CD4-positive, alpha-beta memory T cell (primary cell): ENCODE measurements around the gene TDRKH. TPM values are rescaled to one million over a fixed set of nuclear protein-coding genes. Genes with fewer than 3 reads are reported as not detected.

Source experiments
- CTCF ChIA-PET: fragments of 350-600 bp; sonication (Branson Sonifier 250); formaldehyde crosslinking; loops from one replicate; lab custom pipeline; 2021; ENCODE audit warnings: inconsistent platforms; ENCODE audit not compliant: partially characterized antibody; lab: Charles Lee
- POLR2A ChIA-PET: fragments of 350-600 bp; sonication (Branson Sonifier 250); formaldehyde crosslinking; loops from one replicate; lab custom pipeline; 2021; ENCODE audit not compliant: partially characterized antibody; lab: Charles Lee
- DNase-seq, 5 donors: peaks; one replicate each; pipeline versions ENCODE4 v3.0.0 to v3.0.0-alpha.2; 2020 to 2022; ENCODE audit warnings: mixed read lengths in 1 of 5
- H3K27ac ChIP-seq: one replicate; pipeline ENCODE4 v1.7.0; 2013; ENCODE audit warnings: low read depth, low read length
- H3K27me3 ChIP-seq: 2 replicates; pipeline ENCODE4 v1.7.0; 2013; ENCODE audit warnings: mild to moderate bottlenecking, low read length, moderate library complexity; ENCODE audit not compliant: insufficient read depth
- H3K36me3 ChIP-seq: 2 replicates; pipeline ENCODE4 v1.7.0; 2013; ENCODE audit warnings: mild to moderate bottlenecking, low read length, moderate library complexity; ENCODE audit not compliant: insufficient read depth
- H3K4me1 ChIP-seq: 2 replicates; pipeline ENCODE4 v1.7.0; 2013; ENCODE audit warnings: mild to moderate bottlenecking, low read length, moderate library complexity; ENCODE audit not compliant: insufficient read depth
- H3K4me3 ChIP-seq, 2 donors: one replicate each; pipeline ENCODE4 v1.7.0; 2013; ENCODE audit warnings: low read length in 2 of 2, mild to moderate bottlenecking in 1 of 2
- H3K9me3 ChIP-seq, 2 donors: one replicate each; pipeline ENCODE4 v1.7.0; 2013; ENCODE audit warnings: low read length in 2 of 2, control low read depth in 1 of 2; ENCODE audit not compliant: control insufficient read depth in 1 of 2
- H3K27ac Mint-ChIP-seq, 7 donors: one replicate each; pipeline ENCODE4 v1.8.0; 2020 to 2021; ENCODE audit warnings: mixed read lengths in 7 of 7, mild to moderate bottlenecking in 6 of 7, inconsistent platforms in 3 of 7, moderate library complexity in 3 of 7
- H3K27me3 Mint-ChIP-seq, 2 donors: one replicate each; pipeline ENCODE4 v1.8.0; 2020 to 2021; ENCODE audit warnings: mixed read lengths in 2 of 2
- H3K36me3 Mint-ChIP-seq, 2 donors: one replicate each; pipeline ENCODE4 v1.8.0; 2020 to 2021; ENCODE audit warnings: mixed read lengths in 2 of 2, inconsistent platforms in 1 of 2, mild to moderate bottlenecking in 1 of 2
- H3K4me1 Mint-ChIP-seq, 4 donors: one replicate each; pipeline ENCODE4 v1.8.0; 2020 to 2021; ENCODE audit warnings: mixed read lengths in 4 of 4, mild to moderate bottlenecking in 1 of 4
- H3K4me3 Mint-ChIP-seq, 8 donors: one replicate each; pipeline ENCODE4 v1.8.0; 2020 to 2021; ENCODE audit warnings: mixed read lengths in 8 of 8, mild to moderate bottlenecking in 7 of 8, moderate library complexity in 6 of 8, inconsistent platforms in 3 of 8
- H3K9me3 Mint-ChIP-seq, 8 donors: one replicate each; pipeline ENCODE4 v1.8.0; 2020 to 2021; ENCODE audit warnings: mixed read lengths in 8 of 8, mild to moderate bottlenecking in 5 of 8, inconsistent platforms in 3 of 8, moderate library complexity in 1 of 8
- intact Hi-C: fragments of 100-400 bp; cut with micrococcal nuclease; formaldehyde crosslinking; loops from one replicate; pipeline ENCODE4 v1.15.1; 2023
- polyA plus RNA-seq, 2 donors: library from polyadenylated mRNA; unstranded; fragments of 300-500 nt; fragmentation: Illumina TruSeq; gene quantifications; one replicate each; pipeline ENCODE4 v1.2.3, GENCODE V29; 2021
- total RNA-seq, 2 experiments: library from RNA; stranded (reverse); gene quantifications; one replicate each; pipeline ENCODE4 v1.2.3, GENCODE V29; 2021

TDRKH gene
- total and polyA plus RNA-seq, 4 experiments from 2014 or later: 16.6 to 29.3 (median 23.9) TPM

DNA sequence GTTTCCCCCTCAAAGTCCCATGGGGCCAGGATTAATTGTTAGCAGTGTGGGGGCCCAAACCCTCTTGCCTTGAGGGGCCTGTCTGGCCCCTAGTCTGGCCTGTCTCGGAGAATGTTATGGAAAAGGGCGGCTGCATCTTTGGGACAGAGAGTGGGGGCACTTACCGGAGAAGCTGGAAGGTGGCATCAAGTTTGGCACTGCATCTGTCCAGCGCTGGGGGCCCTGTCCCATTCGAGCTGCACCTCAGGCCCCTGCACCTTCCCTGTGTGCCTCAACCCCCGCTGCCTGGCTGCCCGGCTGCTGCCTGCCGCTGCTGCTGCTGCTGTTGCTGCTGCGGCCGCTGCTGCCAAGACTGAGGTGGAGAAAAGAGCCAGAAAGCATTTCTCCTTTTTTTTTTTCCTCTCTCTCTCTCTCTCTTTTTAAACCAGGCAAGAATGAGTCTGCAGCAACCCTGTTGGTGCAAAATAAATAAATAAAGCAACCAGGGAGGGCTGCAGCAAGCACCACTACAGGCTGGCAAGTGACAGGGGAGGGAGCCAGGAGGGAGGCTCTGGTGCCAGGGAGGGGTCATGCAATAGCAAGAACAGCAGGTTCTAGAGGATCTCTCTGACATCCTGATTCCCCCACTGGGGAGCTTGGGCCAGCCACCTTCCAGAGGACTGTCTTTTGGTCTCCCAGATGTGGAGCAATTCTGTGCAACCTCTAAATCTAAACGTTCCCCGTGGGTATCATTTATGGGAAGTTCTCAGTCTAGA, 14.9 kb upstream of the TDRKH start, which contains the start of gene LINGO4:
Gene LINGO4, minus strand, starts transcription at position 354 of the 755 bp plus-strand sequence. CDS start 2,715 bp downstream, outside the sequence.
- H3K36me3 Mint-ChIP-seq: peaks cover 5 to 13% of the 10 kb centered on the region in 2 donors
- CTCF ChIA-PET: no interaction called here
- H3K4me3 Mint-ChIP-seq: no peak within 1 kb of the TSS
- Histone ChIP-seq H3K4me1 (peaks cover 14% of the 10 kb centered on the region), H3K36me3 (no peaks in the 10 kb centered on the region), H3K27me3 (no peaks in the 10 kb centered on the region), H3K9me3 (no peaks in the 10 kb centered on the region), H3K27ac (no peak within 1 kb of the TSS), H3K4me3 (no peak within 1 kb of the TSS)
- intact Hi-C loops: no loop called here
- DNase-seq: no peak
- POLR2A ChIA-PET: interaction anchor here (1.8 kb wide), 1 partner anchor 31 kb away, joined by 4 read pairs; no protein-coding TSS in a partner anchor
- H3K9me3 Mint-ChIP-seq: no peaks in the 10 kb centered on the region
- H3K27me3 Mint-ChIP-seq: no peaks in the 10 kb centered on the region
- peaks cover 10 to 19% (median 12%) of the 10 kb centered on the region in 4 donors for H3K4me1 Mint-ChIP-seq
- H3K27ac Mint-ChIP-seq: peak within 1 kb of the TSS in 6 of 7 donors; percentile 12 to 68 (median 31)

DNA sequence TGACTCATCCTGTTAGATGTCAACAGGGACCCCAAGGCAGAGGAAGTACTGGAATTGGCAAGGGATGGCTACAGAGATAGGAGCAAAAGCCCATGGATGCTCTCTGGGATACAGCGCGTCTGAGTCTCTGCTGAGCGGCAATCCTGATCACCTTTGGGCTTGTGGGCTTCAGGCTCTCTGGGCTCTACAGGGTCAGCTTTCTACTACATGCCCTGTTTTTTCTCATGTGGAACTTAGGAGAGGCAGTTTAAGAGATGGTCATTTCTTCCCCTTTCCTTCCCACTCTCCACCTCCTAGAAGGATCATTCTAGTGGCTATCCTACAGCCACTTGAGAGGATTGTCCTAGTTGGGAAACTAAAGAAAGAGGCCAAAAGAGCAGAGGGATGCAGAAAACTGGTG, 13.6 kb upstream of the TDRKH start:
- H3K27ac Mint-ChIP-seq: peak overlapping the region in 5 of 7 donors; percentile 18 to 81 (median 30)

DNA sequence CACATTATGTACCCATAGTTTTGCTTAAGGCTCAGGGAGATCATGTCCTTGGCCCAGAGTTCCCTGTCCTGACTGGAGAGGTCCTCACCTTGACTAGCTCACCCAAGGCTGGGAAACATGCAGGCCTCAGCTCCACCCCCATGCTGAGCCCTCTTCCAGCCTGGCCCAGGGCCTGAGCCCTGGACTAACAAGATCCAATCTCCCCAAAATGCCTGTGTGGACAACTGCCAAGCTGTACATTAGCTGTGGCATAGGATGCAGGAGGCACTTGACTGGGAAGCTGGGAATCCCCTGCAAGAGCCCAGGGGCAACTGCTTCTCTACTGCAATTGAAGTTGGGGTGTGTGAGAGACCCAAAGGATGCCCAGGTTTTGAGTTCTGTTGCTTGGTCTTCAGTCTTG, 12.9 kb upstream of the TDRKH start:
- no peak overlapping the region for H3K4me3 ChIP-seq
- H3K4me1 ChIP-seq: peaks cover 23% of the 10 kb centered on the region
- intact Hi-C loops: no loop called here
- H3K36me3 ChIP-seq: no peaks in the 10 kb centered on the region
- no peaks in the 10 kb centered on the region for H3K27me3 Mint-ChIP-seq
- peaks cover 14 to 22% (median 20%) of the 10 kb centered on the region in 4 donors for H3K4me1 Mint-ChIP-seq
- H3K27ac ChIP-seq: no peak overlapping the region
- no peaks in the 10 kb centered on the region for H3K27me3 ChIP-seq
- no peak for DNase-seq
- H3K9me3 Mint-ChIP-seq: no peaks in the 10 kb centered on the region
- no peak overlapping the region for H3K4me3 Mint-ChIP-seq
- CTCF ChIA-PET: interaction anchor here (1.0 to 2.5 kb wide), 2 partner anchors 25 to 33 kb away, joined by 3 to 10 read pairs; no protein-coding TSS in a partner anchor
- H3K36me3 Mint-ChIP-seq: peaks cover 6 to 7% of the 10 kb centered on the region in 2 donors
- H3K27ac Mint-ChIP-seq: peak overlapping the region; percentile 4 to 81 (median 57)
- no peaks in the 10 kb centered on the region for H3K9me3 ChIP-seq
- POLR2A ChIA-PET: interaction anchor here (1.2 to 4.9 kb wide), 3 partner anchors 9 to 13 kb away, joined by 3 to 35 read pairs (median 4); partner anchors contain the start of gene TDRKH

More for the DNA sequence above, 13.6 kb upstream of the TDRKH start:
- intact Hi-C loops: no loop called here
- peaks cover 14 to 29% (median 20%) of the 10 kb centered on the region in 4 donors for H3K4me1 Mint-ChIP-seq
- H3K36me3 ChIP-seq: no peaks in the 10 kb centered on the region
- H3K4me3 Mint-ChIP-seq: no peak overlapping the region
- CTCF ChIA-PET: interaction anchor here (1.0 to 2.5 kb wide), 2 partner anchors 24 to 32 kb away, joined by 3 to 10 read pairs; no protein-coding TSS in a partner anchor
- peaks cover 6 to 9% of the 10 kb centered on the region in 2 donors for H3K36me3 Mint-ChIP-seq
- H3K9me3 Mint-ChIP-seq: no peaks in the 10 kb centered on the region
- no peaks in the 10 kb centered on the region for H3K9me3 ChIP-seq
- H3K4me1 ChIP-seq: peaks cover 23% of the 10 kb centered on the region
- no peak overlapping the region for H3K4me3 ChIP-seq
- H3K27ac ChIP-seq: no peak overlapping the region
- no peaks in the 10 kb centered on the region for H3K27me3 ChIP-seq
- no peak for DNase-seq
- H3K27me3 Mint-ChIP-seq: no peaks in the 10 kb centered on the region
- POLR2A ChIA-PET: interaction anchor here (4.9 kb wide), 1 partner anchor 11 kb away, joined by 35 read pairs; no protein-coding TSS in a partner anchor

- ChIA-PET CTCF (interaction anchor here (2.5 kb wide), 1 partner anchor 34 kb away, joined by 10 read pairs; no protein-coding TSS in a partner anchor), POLR2A (interaction anchor here (0.6 to 4.9 kb wide), 4 partner anchors 9 to 54 kb away, joined by 3 to 35 read pairs (median 4); partner anchors contain the start of gene TDRKH)
- H3K36me3 Mint-ChIP-seq: peaks cover 2 to 7% of the 10 kb centered on the region in 2 donors
- no peak overlapping the region for H3K27ac ChIP-seq
- H3K27me3 ChIP-seq: no peaks in the 10 kb centered on the region
- no peak overlapping the region for H3K27ac Mint-ChIP-seq
- H3K4me1 ChIP-seq: peaks cover 20% of the 10 kb centered on the region
- no peak overlapping the region for H3K4me3 Mint-ChIP-seq
- H3K36me3 ChIP-seq: no peaks in the 10 kb centered on the region
- peaks cover 10 to 16% (median 14%) of the 10 kb centered on the region in 4 donors for H3K4me1 Mint-ChIP-seq
- intact Hi-C loops: no loop called here
- no peak for DNase-seq
- H3K27me3 Mint-ChIP-seq: no peaks in the 10 kb centered on the region
- no peaks in the 10 kb centered on the region for H3K9me3 ChIP-seq
- H3K9me3 Mint-ChIP-seq: no peaks in the 10 kb centered on the region
- H3K4me3 ChIP-seq: no peak overlapping the region
Observed at GRCh38 chr1:151802372-151802771, 12.1 kb upstream of the TDRKH start.

GRCh38 chr1:151801846-151802245, 11.5 kb upstream of the TDRKH start:
- Histone ChIP-seq H3K4me1 (peaks cover 20% of the 10 kb centered on the region), H3K27ac (no peak overlapping the region), H3K9me3 (no peaks in the 10 kb centered on the region), H3K27me3 (no peaks in the 10 kb centered on the region), H3K36me3 (no peaks in the 10 kb centered on the region), H3K4me3 (no peak overlapping the region)
- peaks cover 2 to 8% of the 10 kb centered on the region in 2 donors for H3K36me3 Mint-ChIP-seq
- no peaks in the 10 kb centered on the region for H3K27me3 Mint-ChIP-seq
- H3K9me3 Mint-ChIP-seq: no peaks in the 10 kb centered on the region
- H3K4me1 Mint-ChIP-seq: peaks cover 10 to 16% (median 14%) of the 10 kb centered on the region in 4 donors
- no peak overlapping the region for H3K4me3 Mint-ChIP-seq
- CTCF ChIA-PET: interaction anchor here (2.5 kb wide), 1 partner anchor 35 kb away, joined by 10 read pairs; no protein-coding TSS in a partner anchor
- no peak for DNase-seq
- POLR2A ChIA-PET: interaction anchor here (1.2 to 4.9 kb wide), 3 partner anchors 10 to 13 kb away, joined by 3 to 35 read pairs (median 4); partner anchors contain the start of gene TDRKH
- no peak overlapping the region for H3K27ac Mint-ChIP-seq
- intact Hi-C loops: no loop called here

DNA sequence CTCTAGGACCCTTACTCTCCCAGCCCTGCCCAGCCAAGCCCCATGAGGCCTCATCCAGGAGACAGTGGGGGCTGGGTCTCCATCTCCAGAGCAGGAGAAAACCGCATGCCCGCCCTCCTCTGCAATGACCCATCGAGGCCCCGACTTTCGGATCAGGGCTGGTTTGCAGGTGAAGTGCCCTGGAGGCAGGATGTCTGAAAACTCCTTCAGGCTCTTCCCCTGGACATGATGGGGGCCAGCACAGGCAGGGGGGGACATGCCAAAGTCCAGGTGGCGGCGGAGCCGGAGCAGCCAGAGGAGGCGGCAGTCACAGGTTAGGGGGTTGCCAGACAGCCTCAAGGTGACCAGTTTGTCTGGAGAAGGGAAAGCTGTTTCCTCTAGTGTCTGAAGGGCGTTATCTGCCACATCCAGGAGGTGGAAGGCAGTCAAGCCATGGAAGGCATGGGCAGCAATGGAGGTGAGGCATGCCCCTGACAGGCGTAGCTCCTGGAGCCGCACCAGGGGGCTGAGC, 11.1 kb upstream of the TDRKH start:
- Histone ChIP-seq H3K27ac (no peak overlapping the region), H3K9me3 (no peaks in the 10 kb centered on the region), H3K4me1 (peaks cover 20% of the 10 kb centered on the region), H3K27me3 (no peaks in the 10 kb centered on the region), H3K36me3 (no peaks in the 10 kb centered on the region), H3K4me3 (no peak overlapping the region)
- H3K27ac Mint-ChIP-seq: no peak overlapping the region
- no peak overlapping the region for H3K4me3 Mint-ChIP-seq
- no peaks in the 10 kb centered on the region for H3K27me3 Mint-ChIP-seq
- peaks cover 10 to 16% (median 14%) of the 10 kb centered on the region in 4 donors for H3K4me1 Mint-ChIP-seq
- intact Hi-C loops: no loop called here
- DNase-seq: no peak
- ChIA-PET CTCF (interaction anchor here (1.2 to 3.2 kb wide), 4 partner anchors 12 to 200 kb away, joined by 3 to 10 read pairs (median 6); partner anchors contain the start of gene TDRKH), POLR2A (interaction anchor here (0.8 to 4.9 kb wide), 2 partner anchors 14 to 38 kb away, joined by 3 to 35 read pairs; no protein-coding TSS in a partner anchor)
- no peaks in the 10 kb centered on the region for H3K9me3 Mint-ChIP-seq
- H3K36me3 Mint-ChIP-seq: peaks cover 0 to 7% of the 10 kb centered on the region in 2 donors
